NCI-H1436 treated with DMSO at 0.1 percent for 48 hours (cell line): ENCODE data around the gene PANK4.

Experiments used
- DNase-seq: peaks from one replicate; lab custom pipeline; 2025; lab: John Stamatoyannopoulos, UW

Gene PANK4

GRCh38 chr1:2476061-2476999 lies 50.1 kb downstream of the PANK4 start, which contains the start of gene PLCH2:
PLCH2 (plus strand) TSS chr1:2476289; CDS start chr1:2476589, 300 bp downstream.
- no peak for DNase-seq

GRCh38 chr1:2475571-2475970 lies 50.8 kb downstream of the PANK4 start:
- no peak for DNase-seq

GRCh38 chr1:2474933-2475371 lies 51.4 kb downstream of the PANK4 start:
- DNase-seq: no peak

- no peak for DNase-seq
Measured at GRCh38 chr1:2474104-2474844, 52.1 kb downstream of the PANK4 start.

GRCh38 chr1:2473198-2473597 lies 53.2 kb downstream of the PANK4 start:
- DNase-seq: no peak

GRCh38 chr1:2472561-2473177 lies 53.7 kb downstream of the PANK4 start:
- DNase-seq: no peak

GRCh38 chr1:2472109-2472508 lies 54.3 kb downstream of the PANK4 start:
- DNase-seq: no peak

GRCh38 chr1:2471587-2472001 lies 54.8 kb downstream of the PANK4 start:
- DNase-seq: no peak

GRCh38 chr1:2471159-2471471 lies 55.3 kb downstream of the PANK4 start:
- DNase-seq: no peak

GRCh38 chr1:2470290-2471158 lies 55.9 kb downstream of the PANK4 start:
- DNase-seq: no peak

GRCh38 chr1:2469103-2469940 lies 57.1 kb downstream of the PANK4 start:
- DNase-seq: no peak

- no peak for DNase-seq
Measured at GRCh38 chr1:2468540-2468939, 57.9 kb downstream of the PANK4 start.

- no peak for DNase-seq
Measured at GRCh38 chr1:2468041-2468472, 58.3 kb downstream of the PANK4 start.

- no peak for DNase-seq
Measured at GRCh38 chr1:2466958-2467554, 59.3 kb downstream of the PANK4 start.

- no peak for DNase-seq
Measured at GRCh38 chr1:2466270-2466665, 60.1 kb downstream of the PANK4 start.

- DNase-seq: no peak
Measured at GRCh38 chr1:2465371-2466269, 60.8 kb downstream of the PANK4 start.

- no peak for DNase-seq
Measured at GRCh38 chr1:2463396-2463795, 63.0 kb downstream of the PANK4 start.

GRCh38 chr1:2462819-2463218 lies 63.6 kb downstream of the PANK4 start:
- no peak for DNase-seq
